Measurements from ENCODE around the gene PDE6H. TPM values are rescaled to one million over a fixed set of nuclear protein-coding genes. Genes with fewer than 3 reads are reported as not detected.

PDE6H gene
- polyA plus RNA-seq, 1 donor (not counting 4 experiments of a cell fraction or from before 2014, with no cell fraction given): not detected

- Histone ChIP-seq H3K4me2 (ENCODE audit: control insufficient read depth, extremely low read depth, insufficient read depth, low read depth, low read length) (no peak overlapping the region), H3K36me3 (ENCODE audit: control insufficient read depth in 2 of 2, extremely low read depth in 1 of 2, insufficient read depth in 2 of 2, low read length in 2 of 2) (peaks cover 0 to 2% of the 10 kb centered on the region in 2 experiments), H3K9me3 (ENCODE audit: control insufficient read depth, low read depth, low read length) (no peaks in the 10 kb centered on the region), H4K20me1 (ENCODE audit: control insufficient read depth, extremely low read depth, insufficient read depth, low read length) (no peaks in the 10 kb centered on the region), H3K27ac (ENCODE audit: control insufficient read depth, insufficient read depth, low read length) (no peak overlapping the region), H3K4me3 (ENCODE audit: control insufficient read depth in 2 of 3, extremely low read depth in 1 of 3, insufficient read depth in 2 of 3, low read depth in 1 of 3, low read length in 3 of 3) (no peak overlapping the region), H3K9me1 (ENCODE audit: control insufficient read depth, extremely low read depth, insufficient read depth, low read length) (no peaks in the 10 kb centered on the region), H3K79me2 (ENCODE audit: control insufficient read depth, insufficient read depth, low read length) (peaks cover 12% of the 10 kb centered on the region), H3K9ac (ENCODE audit: control insufficient read depth, extremely low read depth, insufficient read depth, low read length) (no peak overlapping the region), H2AFZ (ENCODE audit: control insufficient read depth, low read length) (no peak overlapping the region), H3K4me1 (ENCODE audit: control insufficient read depth, extremely low read depth, insufficient read depth, low read length) (peaks cover 30% of the 10 kb centered on the region), H3K27me3 (ENCODE audit: control insufficient read depth, extremely low read depth, insufficient read depth, low read length) (no peaks in the 10 kb centered on the region)
- TF ChIP-seq CTCF (optimal IDR thresholded peaks at IDR 0.05 in 1 of 3, IDR thresholded peaks at IDR 0.05 in 1 of 3, conservative IDR thresholded peaks at IDR 0.05 in 1 of 3; ENCODE audit: extremely low read depth in 1 of 3, insufficient read depth in 2 of 3, low read length in 3 of 3) (no peak), EZH2 (IDR thresholded peaks at IDR 0.05; ENCODE audit: low read length) (no peak)
- no peak for DNase-seq (ENCODE audit: low read depth, low spot score)
- no peak for FAIRE-seq
- dilution Hi-C loops (cut with MboI; ENCODE audit: extremely low pct_ligation_motif_present, low sequenced_read_pairs): no loop called here
Observed at GRCh38 chr12:14953752-14954151, 19.1 kb upstream of the PDE6H start.

- H3K27me3 ChIP-seq (ENCODE audit: control insufficient read depth, extremely low read depth, insufficient read depth, low read length): no peaks in the 10 kb centered on the region
- no peak for DNase-seq (ENCODE audit: low read depth, low spot score)
- no peaks in the 10 kb centered on the region for H4K20me1 ChIP-seq (ENCODE audit: control insufficient read depth, extremely low read depth, insufficient read depth, low read length)
- dilution Hi-C loops (cut with MboI; ENCODE audit: extremely low pct_ligation_motif_present, low sequenced_read_pairs): no loop called here
- no peak for TF ChIP-seq CTCF (optimal IDR thresholded peaks at IDR 0.05 in 1 of 3, IDR thresholded peaks at IDR 0.05 in 1 of 3, conservative IDR thresholded peaks at IDR 0.05 in 1 of 3; ENCODE audit: extremely low read depth in 1 of 3, insufficient read depth in 2 of 3, low read length in 3 of 3)
- TF ChIP-seq EZH2 (IDR thresholded peaks at IDR 0.05; ENCODE audit: low read length): no peak
- H3K27ac ChIP-seq (ENCODE audit: control insufficient read depth, insufficient read depth, low read length): no peak overlapping the region
- no peak overlapping the region for H3K4me2 ChIP-seq (ENCODE audit: control insufficient read depth, extremely low read depth, insufficient read depth, low read depth, low read length)
- no peak overlapping the region for H3K4me3 ChIP-seq (ENCODE audit: control insufficient read depth in 2 of 3, extremely low read depth in 1 of 3, insufficient read depth in 2 of 3, low read depth in 1 of 3, low read length in 3 of 3)
- H3K9ac ChIP-seq (ENCODE audit: control insufficient read depth, extremely low read depth, insufficient read depth, low read length): no peak overlapping the region
- peaks cover 27% of the 10 kb centered on the region for H3K4me1 ChIP-seq (ENCODE audit: control insufficient read depth, extremely low read depth, insufficient read depth, low read length)
- no peak for FAIRE-seq
- no peaks in the 10 kb centered on the region for H3K9me1 ChIP-seq (ENCODE audit: control insufficient read depth, extremely low read depth, insufficient read depth, low read length)
- no peaks in the 10 kb centered on the region for H3K9me3 ChIP-seq (ENCODE audit: control insufficient read depth, low read depth, low read length)
- peaks cover 17% of the 10 kb centered on the region for H3K79me2 ChIP-seq (ENCODE audit: control insufficient read depth, insufficient read depth, low read length)
- H3K36me3 ChIP-seq (ENCODE audit: control insufficient read depth in 2 of 2, extremely low read depth in 1 of 2, insufficient read depth in 2 of 2, low read length in 2 of 2): peaks cover 0 to 1% of the 10 kb centered on the region in 2 experiments
- no peak overlapping the region for H2AFZ ChIP-seq (ENCODE audit: control insufficient read depth, low read length)
Observed at GRCh38 chr12:14954269-14954668, 18.6 kb upstream of the PDE6H start.

All from keratinocyte (primary cell).